Mesendoderm (in vitro differentiated cells): Measurements from ENCODE around the gene DELE1.
"Not testable (repeated sequence)": the region's sequence is repeated elsewhere in the genome, so short reads cannot be mapped to it uniquely, and the experiment has no call there.

Source experiments
- DNase-seq: peaks from one replicate; pipeline ENCODE4 v3.0.0; 2013
- H2AK5ac ChIP-seq: 2 replicates; pipeline ENCODE4 v1.6.1; 2013; ENCODE audit warnings: low read length, inconsistent platforms
- H2BK120ac ChIP-seq: 2 replicates; pipeline ENCODE4 v1.6.1; 2013; ENCODE audit warnings: low read depth, mild to moderate bottlenecking, low read length, moderate library complexity, mixed read lengths
- H2BK15ac ChIP-seq: replicated peaks from 2 replicates; pipeline ENCODE4 v1.6.1; 2013; ENCODE audit warnings: low read depth, mild to moderate bottlenecking, moderate library complexity
- H2BK5ac ChIP-seq: 2 replicates; pipeline ENCODE4 v1.6.1; 2013; ENCODE audit warnings: low read length, inconsistent platforms
- H3K18ac ChIP-seq: 2 replicates; pipeline ENCODE4 v1.6.1; 2013; ENCODE audit warnings: mild to moderate bottlenecking, low read length, mixed read lengths
- H3K23ac ChIP-seq: one replicate; pipeline ENCODE4 v1.6.1; 2013; ENCODE audit warnings: low read length
- H3K27ac ChIP-seq: 2 replicates; pipeline ENCODE4 v1.5.1; 2013; ENCODE audit warnings: low read depth, mild to moderate bottlenecking, inconsistent platforms, low read length, moderate library complexity
- H3K27me3 ChIP-seq: 2 replicates; pipeline ENCODE4 v1.6.1; 2013; ENCODE audit warnings: low read length, control low read depth, mild to moderate bottlenecking, inconsistent platforms; ENCODE audit not compliant: insufficient read depth, poor library complexity
- H3K36me3 ChIP-seq: 2 replicates; pipeline ENCODE4 v1.6.1; 2013; ENCODE audit warnings: low read length, inconsistent platforms; ENCODE audit not compliant: control insufficient read depth, insufficient read depth
- H3K4ac ChIP-seq: one replicate; pipeline ENCODE4 v1.6.1; 2013; ENCODE audit warnings: low read depth, mild to moderate bottlenecking, low read length, moderate library complexity
- H3K4me1 ChIP-seq: 2 replicates; pipeline ENCODE4 v1.6.1; 2013; ENCODE audit warnings: low read depth, low read length, inconsistent platforms; ENCODE audit not compliant: control insufficient read depth
- H3K4me2 ChIP-seq: 2 replicates; pipeline ENCODE4 v1.6.1; 2013; ENCODE audit warnings: low read length
- H3K4me3 ChIP-seq: 2 replicates; pipeline ENCODE4 v1.5.1; 2013; ENCODE audit warnings: mild to moderate bottlenecking, low read length
- H3K56ac ChIP-seq: one replicate; pipeline ENCODE4 v1.6.1; 2013; ENCODE audit warnings: low read length
- H3K79me1 ChIP-seq: 2 replicates; pipeline ENCODE4 v1.6.1; 2013; ENCODE audit warnings: low read length, inconsistent platforms
- H3K79me2 ChIP-seq: 2 replicates; pipeline ENCODE4 v1.6.1; 2013; ENCODE audit warnings: mild to moderate bottlenecking, low read length; ENCODE audit not compliant: control insufficient read depth, insufficient read depth
- H3K9ac ChIP-seq: 2 replicates; pipeline ENCODE4 v1.6.1; 2013; ENCODE audit warnings: low read length, inconsistent platforms
- H4K5ac ChIP-seq: one replicate; pipeline ENCODE4 v1.6.1; 2013; ENCODE audit warnings: low read length
- H4K8ac ChIP-seq: one replicate; pipeline ENCODE4 v1.6.1; 2013; ENCODE audit warnings: low read depth, mild to moderate bottlenecking, control low read depth, low read length, moderate library complexity
- WGBS: extraction: QIAGEN DNeasy Blood & Tissue Kit; methylation state at CpG from one replicate; pipeline ENCODE4 v1.1.7; 2013; ENCODE audit warnings: low lambda C conversion rate, missing lambda C conversion rate; ENCODE audit not compliant: insufficient coverage; ENCODE audit errors: extremely low coverage; 5-methylcytosine and 5-hydroxymethylcytosine counted together

DELE1 gene

DNA sequence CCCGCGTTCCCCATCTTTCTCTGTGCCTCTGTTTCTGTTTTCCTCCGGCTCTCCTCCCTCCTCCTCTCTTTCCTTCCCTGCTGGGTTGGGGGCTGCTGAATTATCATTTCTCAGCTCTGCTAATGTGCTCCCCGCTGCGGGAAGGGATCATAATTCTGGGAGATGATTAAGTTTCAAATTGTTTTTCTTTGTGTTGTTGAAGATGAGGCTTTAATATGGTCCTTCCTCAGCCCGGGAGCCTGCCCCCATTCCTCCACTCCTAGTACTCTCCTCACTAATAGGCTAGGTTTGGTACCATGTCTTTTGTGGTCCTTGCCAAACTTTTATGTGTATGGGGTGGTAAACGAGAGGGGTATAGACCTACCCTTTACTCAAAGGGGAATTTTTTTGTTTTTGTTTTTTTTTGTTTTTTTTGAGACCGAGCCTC, 39.8 kb upstream of the DELE1 start:
- Histone ChIP-seq H2AK5ac (no peak overlapping the region), H3K56ac (no peak overlapping the region), H3K23ac (no peak overlapping the region), H3K36me3 (no peaks in the 10 kb centered on the region), H3K4me2 (no peak overlapping the region), H4K8ac (no peak overlapping the region), H3K4me3 (no peak overlapping the region), H2BK120ac (no peak overlapping the region), H3K27ac (no peak overlapping the region), H3K9ac (no peak overlapping the region), H3K79me2 (no peaks in the 10 kb centered on the region), H3K27me3 (no peaks in the 10 kb centered on the region), H3K79me1 (no peaks in the 10 kb centered on the region), H3K4me1 (peaks cover 12% of the 10 kb centered on the region), H2BK15ac (no peak overlapping the region), H3K4ac (no peak overlapping the region), H3K18ac (no peak overlapping the region), H2BK5ac (no peak overlapping the region), H4K5ac (no peak overlapping the region)
- no peak for DNase-seq
- no CpG with 5 or more reads among the region's 8 CpGs for WGBS

DNA sequence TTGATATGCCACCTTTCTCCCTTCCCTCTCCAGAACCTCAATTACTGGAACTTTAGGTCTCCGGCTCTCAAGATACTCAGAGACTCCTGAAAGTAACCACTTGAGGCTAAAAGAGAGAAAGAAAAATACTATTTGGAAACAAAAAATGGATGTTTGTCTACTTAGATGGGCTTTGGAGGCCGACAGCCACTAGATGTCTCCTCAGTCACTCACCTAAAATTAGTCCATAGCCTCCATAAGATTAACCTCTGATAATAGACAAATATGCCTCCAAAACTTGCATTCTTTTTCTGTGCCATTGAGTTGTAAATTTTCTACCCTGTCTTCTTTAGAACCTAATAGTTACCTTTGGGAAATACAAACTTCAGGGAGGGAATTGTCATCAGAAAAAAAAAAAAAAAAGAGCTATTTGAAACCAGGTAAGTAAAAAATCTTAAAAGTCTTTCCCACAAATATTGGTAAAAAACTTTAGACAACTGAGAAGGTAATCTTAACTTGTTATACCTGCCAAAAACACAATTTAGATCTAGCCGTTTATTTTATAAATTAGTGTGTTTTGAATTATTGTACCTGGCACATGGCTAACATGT, 34.3 kb upstream of the DELE1 start:
- Histone ChIP-seq H3K4ac (no peak overlapping the region), H2BK120ac (no peak overlapping the region), H3K4me1 (no peaks in the 10 kb centered on the region), H3K18ac (no peak overlapping the region), H3K56ac (no peak overlapping the region), H3K4me3 (no peak overlapping the region), H4K8ac (no peak overlapping the region), H3K27ac (no peak overlapping the region), H3K36me3 (no peaks in the 10 kb centered on the region), H4K5ac (no peak overlapping the region), H2AK5ac (no peak overlapping the region), H3K27me3 (no peaks in the 10 kb centered on the region), H2BK5ac (no peak overlapping the region), H2BK15ac (no peak overlapping the region), H3K23ac (no peak overlapping the region), H3K79me2 (no peaks in the 10 kb centered on the region), H3K9ac (no peak overlapping the region), H3K4me2 (no peak overlapping the region), H3K79me1 (no peaks in the 10 kb centered on the region)
- no peak for DNase-seq
- no CpG with 5 or more reads among the region's 3 CpGs for whole genome bisulfite sequencing

DNA sequence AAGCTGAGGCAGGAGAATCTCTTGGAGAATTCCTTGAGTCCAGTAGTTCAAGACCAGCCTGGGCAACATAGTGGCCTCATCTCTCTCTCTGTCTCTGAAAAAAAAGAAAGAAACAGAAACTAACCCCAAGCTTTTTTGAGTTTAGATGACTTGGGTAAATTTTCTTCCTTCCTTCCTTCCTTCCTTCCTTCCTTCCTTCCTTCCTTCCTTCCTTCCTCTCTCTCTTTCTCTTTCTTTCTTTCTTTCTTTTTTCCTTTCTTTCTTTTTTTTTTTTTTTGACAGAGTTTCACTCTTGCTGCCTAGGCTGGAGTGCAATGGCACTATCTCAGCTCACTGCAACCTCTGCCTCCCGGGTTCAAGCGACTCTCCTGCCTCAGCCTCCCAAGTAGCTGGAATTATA, 33.2 kb upstream of the DELE1 start:
- H3K23ac ChIP-seq, result not testable (repeated sequence)

DNA sequence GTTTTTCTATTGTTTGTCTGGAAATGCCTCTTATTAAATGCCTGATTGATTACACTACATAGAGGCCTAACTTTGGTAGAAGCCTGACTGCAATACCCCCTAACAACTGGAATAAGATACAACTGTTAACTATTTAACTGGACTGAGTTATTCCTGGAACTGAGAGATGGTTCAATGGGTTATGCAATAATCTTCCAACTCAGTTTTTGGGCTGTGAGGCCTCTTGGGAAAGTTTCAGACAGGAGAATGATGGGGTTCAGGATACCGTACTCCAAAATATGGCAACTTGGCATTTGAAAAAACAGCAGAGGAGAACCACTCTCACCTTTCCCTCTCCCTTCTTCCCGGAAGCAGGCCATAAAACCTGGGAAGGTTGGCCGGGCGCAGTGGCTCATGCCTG, 26.2 kb upstream of the DELE1 start:
- Histone ChIP-seq H3K79me2 (no peaks in the 10 kb centered on the region), H3K18ac (no peak overlapping the region), H2BK5ac (no peak overlapping the region), H4K5ac (no peak overlapping the region), H4K8ac (no peak overlapping the region), H2BK120ac (no peak overlapping the region), H3K36me3 (no peaks in the 10 kb centered on the region), H3K9ac (no peak overlapping the region), H3K4me1 (no peaks in the 10 kb centered on the region), H3K4ac (no peak overlapping the region), H3K4me2 (no peak overlapping the region), H2BK15ac (no peak overlapping the region), H3K27ac (no peak overlapping the region), H3K27me3 (no peaks in the 10 kb centered on the region), H3K79me1 (no peaks in the 10 kb centered on the region), H3K56ac (no peak overlapping the region), H2AK5ac (no peak overlapping the region), H3K4me3 (no peak overlapping the region), H3K23ac (no peak overlapping the region)
- no CpG with 5 or more reads among the region's 4 CpGs for WGBS
- no peak for DNase-seq

More for the DNA sequence above, 33.2 kb upstream of the DELE1 start:
- H3K4me1 ChIP-seq, H3K4ac ChIP-seq, H3K79me1 ChIP-seq, H2AK5ac ChIP-seq, H2BK120ac ChIP-seq, H4K8ac ChIP-seq, H4K5ac ChIP-seq, H3K56ac ChIP-seq, H3K4me3 ChIP-seq, H3K27ac ChIP-seq, H3K18ac ChIP-seq, H3K27me3 ChIP-seq, H2BK15ac ChIP-seq, H2BK5ac ChIP-seq, DNase-seq, H3K79me2 ChIP-seq, H3K4me2 ChIP-seq, H3K36me3 ChIP-seq, H3K9ac ChIP-seq: not testable (repeated sequence)
- WGBS, result no CpG with 5 or more reads among the region's 2 CpGs

DNA sequence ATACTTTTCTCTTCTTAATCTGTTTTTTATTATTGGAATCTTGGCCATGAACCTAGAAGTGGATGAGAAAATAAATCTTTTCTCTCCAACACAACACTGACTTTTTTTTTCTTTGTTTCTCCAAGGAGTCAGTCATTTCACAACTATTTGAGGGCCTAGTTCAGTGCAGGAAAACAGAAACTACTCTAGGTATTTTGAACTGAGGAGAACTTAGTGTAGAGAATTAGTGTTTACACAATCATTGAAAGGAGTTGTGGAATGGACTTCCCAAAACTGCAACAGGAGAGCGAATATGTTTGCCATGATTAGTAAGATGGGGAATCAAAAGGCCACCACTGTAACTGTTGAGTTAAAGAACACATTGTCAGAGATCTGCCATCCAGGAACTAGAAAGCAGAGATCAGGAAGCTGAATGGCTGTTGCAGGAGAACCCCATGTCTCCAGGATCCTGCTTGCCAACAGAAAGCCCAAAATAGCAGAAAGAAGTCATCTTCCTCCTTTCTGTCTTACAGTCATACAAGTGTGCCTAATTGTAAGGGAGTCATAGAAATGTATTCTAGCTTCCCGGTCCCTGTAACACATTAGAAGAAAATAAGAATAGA, 25.1 kb upstream of the DELE1 start:
- no peak for DNase-seq
- Histone ChIP-seq H3K56ac (no peak overlapping the region), H3K4me1 (no peaks in the 10 kb centered on the region), H2AK5ac (no peak overlapping the region), H3K23ac (no peak overlapping the region), H3K79me1 (no peaks in the 10 kb centered on the region), H3K4ac (no peak overlapping the region), H3K27ac (no peak overlapping the region), H3K79me2 (no peaks in the 10 kb centered on the region), H2BK15ac (no peak overlapping the region), H3K27me3 (no peaks in the 10 kb centered on the region), H3K4me3 (no peak overlapping the region), H2BK120ac (no peak overlapping the region), H4K5ac (no peak overlapping the region), H3K18ac (no peak overlapping the region), H4K8ac (no peak overlapping the region), H3K4me2 (no peak overlapping the region), H3K36me3 (no peaks in the 10 kb centered on the region), H3K9ac (no peak overlapping the region), H2BK5ac (no peak overlapping the region)
- no CpG with 5 or more reads among the region's 2 CpGs for WGBS
